Measurements from ENCODE around the gene CD14.
"Not testable (repeated sequence)": the region's sequence is repeated elsewhere in the genome, so short reads cannot be mapped to it uniquely, and the experiment has no call there.

GRCh38 chr5:140671035-140671434, 38.1 kb upstream of the CD14 start:
- not testable (repeated sequence) for TF ChIP-seq CTCF, POLR2A (IDR thresholded peaks at IDR 0.05)

All from heart left ventricle (tissue), 13 donors.